Esophagus squamous epithelium (tissue), 4 donors: ENCODE data around the gene LRRC36.

Source experiments
- POLR2A ChIP-seq, 4 donors: fragments of 450-650 bp; IDR thresholded peaks; one replicate each; pipeline ENCODE4 v1.6.1; 2017; ENCODE audit warnings: antibody characterized with exemption in 4 of 4, mild to moderate bottlenecking in 4 of 4, moderate library complexity in 3 of 4
- TF ChIP-seq, protein P1 (sequence below), 6 experiments: fragments of 450-650 bp in 4 of 6; fragments of 200-600 bp in 2 of 6; sonication (generic) in 2 of 6; IDR thresholded peaks; one replicate each; pipeline ENCODE4 v1.5.1; 2016 to 2019; ENCODE audit warnings: antibody characterized with exemption in 6 of 6, mild to moderate bottlenecking in 4 of 6, moderate library complexity in 4 of 6

DNA sequence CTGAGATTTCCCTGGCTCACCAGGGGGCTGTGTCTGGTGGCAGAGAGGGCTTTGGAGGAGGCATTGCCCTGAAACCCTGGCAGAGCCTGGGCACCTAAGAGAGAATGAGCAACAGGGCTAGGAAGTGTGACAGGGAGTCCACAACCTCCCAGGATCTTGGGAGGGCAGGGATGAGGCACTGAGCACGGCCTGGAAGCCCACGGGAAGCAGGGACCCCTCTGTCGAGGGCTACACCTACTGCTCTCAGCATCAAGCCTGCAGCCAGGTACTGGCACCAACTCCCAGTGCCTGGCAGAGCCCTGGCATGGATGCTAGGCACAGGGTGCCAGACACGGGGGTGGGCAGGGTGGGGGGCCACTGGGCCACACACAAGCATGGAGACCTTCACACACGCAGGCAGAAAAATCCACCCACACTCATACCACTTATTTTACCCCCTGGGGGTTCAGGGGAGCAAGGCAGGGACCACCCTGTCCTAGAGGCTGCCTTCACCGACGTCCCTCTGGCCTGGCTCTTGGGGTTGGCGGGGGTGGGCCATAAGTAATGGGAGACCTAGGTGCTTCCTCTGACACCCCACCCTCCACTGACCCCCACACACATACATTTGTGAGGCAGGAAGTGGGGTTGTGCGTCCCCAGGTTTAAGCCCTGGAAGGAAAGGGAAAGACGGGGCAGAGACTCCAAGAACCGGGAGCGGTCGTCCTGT, 103.3 kb downstream of the LRRC36 start:
- TF ChIP-seq POLR2A (IDR thresholded peaks at IDR 0.05), result no peak
- TF ChIP-seq, protein P1, sequence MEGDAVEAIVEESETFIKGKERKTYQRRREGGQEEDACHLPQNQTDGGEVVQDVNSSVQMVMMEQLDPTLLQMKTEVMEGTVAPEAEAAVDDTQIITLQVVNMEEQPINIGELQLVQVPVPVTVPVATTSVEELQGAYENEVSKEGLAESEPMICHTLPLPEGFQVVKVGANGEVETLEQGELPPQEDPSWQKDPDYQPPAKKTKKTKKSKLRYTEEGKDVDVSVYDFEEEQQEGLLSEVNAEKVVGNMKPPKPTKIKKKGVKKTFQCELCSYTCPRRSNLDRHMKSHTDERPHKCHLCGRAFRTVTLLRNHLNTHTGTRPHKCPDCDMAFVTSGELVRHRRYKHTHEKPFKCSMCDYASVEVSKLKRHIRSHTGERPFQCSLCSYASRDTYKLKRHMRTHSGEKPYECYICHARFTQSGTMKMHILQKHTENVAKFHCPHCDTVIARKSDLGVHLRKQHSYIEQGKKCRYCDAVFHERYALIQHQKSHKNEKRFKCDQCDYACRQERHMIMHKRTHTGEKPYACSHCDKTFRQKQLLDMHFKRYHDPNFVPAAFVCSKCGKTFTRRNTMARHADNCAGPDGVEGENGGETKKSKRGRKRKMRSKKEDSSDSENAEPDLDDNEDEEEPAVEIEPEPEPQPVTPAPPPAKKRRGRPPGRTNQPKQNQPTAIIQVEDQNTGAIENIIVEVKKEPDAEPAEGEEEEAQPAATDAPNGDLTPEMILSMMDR (IDR thresholded peaks at IDR 0.05), result no peak
